Peyer's patch (tissue), 4 donors: ENCODE measurements around the gene ZNF518B.

ENCODE experiments used
- CTCF ChIP-seq, 6 experiments: fragments of 450-650 bp in 4 of 6; fragments of 200-600 bp in 2 of 6; sonication (generic) in 1 of 6; IDR thresholded peaks; one replicate each; pipeline ENCODE4 v1.5.1; 2017 to 2019; ENCODE audit warnings: antibody characterized with exemption in 6 of 6, mild to moderate bottlenecking in 3 of 6, moderate library complexity in 1 of 6
- POLR2A ChIP-seq, 2 donors: fragments of 450-650 bp; IDR thresholded peaks; one replicate each; pipeline ENCODE4 v1.5.1; 2017; ENCODE audit warnings: antibody characterized with exemption in 2 of 2, mild to moderate bottlenecking in 2 of 2, moderate library complexity in 2 of 2

DNA sequence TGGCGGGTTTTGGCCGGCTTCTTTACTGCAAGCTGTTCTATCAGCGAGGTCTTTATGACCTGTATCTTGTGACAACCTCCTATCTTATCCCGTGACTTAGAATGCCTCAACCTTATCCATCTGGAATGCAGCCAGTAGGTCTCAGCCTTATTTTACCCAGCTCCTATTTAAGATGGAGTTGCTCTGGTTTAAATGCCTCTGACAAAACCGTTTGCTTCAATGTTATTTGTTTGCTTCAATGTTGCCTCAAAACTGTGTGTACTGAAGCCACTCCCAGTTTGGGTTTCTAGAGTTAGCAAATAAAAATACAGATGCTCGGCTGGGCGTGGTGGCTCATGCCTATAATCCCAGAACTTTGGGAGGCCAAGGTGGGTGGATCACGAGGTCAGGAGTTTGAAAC lies 51.6 kb downstream of the ZNF518B start:
- TF ChIP-seq POLR2A (IDR thresholded peaks at IDR 0.05) (no peak), CTCF (IDR thresholded peaks at IDR 0.05) (no peak)
